Suprapubic skin (tissue), 3 donors: ENCODE measurements around the gene SPATC1L.

Experiments used
- CTCF ChIP-seq, 2 donors: fragments of 200-600 bp in 1 of 2; fragments of 450-650 bp in 1 of 2; sonication (generic) in 1 of 2; IDR thresholded peaks; one replicate each; pipeline ENCODE4 v1.5.1; 2016 to 2019; ENCODE audit warnings: antibody characterized with exemption in 2 of 2, mild to moderate bottlenecking in 1 of 2, moderate library complexity in 1 of 2
- EP300 ChIP-seq: sonication (generic); formaldehyde crosslinking; IDR thresholded peaks from one replicate; pipeline ENCODE4 v1.6.1; 2017; ENCODE audit warnings: antibody characterized with exemption
- POLR2A ChIP-seq, 2 donors: fragments of 450-650 bp; IDR thresholded peaks; one replicate each; pipeline ENCODE4 v1.6.1; 2017; ENCODE audit warnings: antibody characterized with exemption in 2 of 2, mild to moderate bottlenecking in 2 of 2, moderate library complexity in 2 of 2

GRCh38 chr21:46141767-46142581 is 42.3 kb downstream of the SPATC1L start:
- no peak for TF ChIP-seq CTCF (IDR thresholded peaks at IDR 0.05)
- TF ChIP-seq POLR2A (IDR thresholded peaks at IDR 0.05): no peak
- TF ChIP-seq EP300: no peak
